ENCODE measurements around the gene MICAL1.

Gene MICAL1

GRCh38 chr6:109445382-109445781 is 10.2 kb downstream of the MICAL1 start:
- Histone ChIP-seq H3K27me3 (ENCODE audit: insufficient read depth, low read length, poor library complexity, severe bottlenecking) (no peaks in the 10 kb centered on the region), H3K9ac (ENCODE audit: low read depth, low read length, poor library complexity, severe bottlenecking) (no peak overlapping the region), H2AFZ (ENCODE audit: low read length) (no peak overlapping the region), H3K36me3 (ENCODE audit: insufficient read depth, low read length) (peaks cover 35% of the 10 kb centered on the region; the same call in 1 of the 2 replicates), H3K4me3 (ENCODE audit: low read length, poor library complexity, severe bottlenecking) (no peak overlapping the region), H3F3A (ENCODE audit: low read depth) (no peaks in the 10 kb centered on the region), H3K9me2 (replicated peaks; ENCODE audit: low read depth, low read length) (no peaks in the 10 kb centered on the region), H3K9me3 (ENCODE audit: insufficient read depth, low read depth, low read length) (no peaks in the 10 kb centered on the region), H3K79me2 (ENCODE audit: insufficient read depth, low read length) (peaks cover 32% of the 10 kb centered on the region), H3K4me2 (ENCODE audit: low read depth, low read length, poor library complexity, severe bottlenecking) (no peak overlapping the region), H3K4me1 (ENCODE audit: insufficient read depth, low read length, poor library complexity, severe bottlenecking) (peaks cover 45% of the 10 kb centered on the region), H4K20me1 (ENCODE audit: insufficient read depth, low read length, poor library complexity, severe bottlenecking) (peaks cover 5% of the 10 kb centered on the region)
- TF ChIP-seq CTCF (conservative IDR thresholded peaks at IDR 0.05; ENCODE audit: low read length) (peak; percentile 34), EZH2phosphoT487 (IDR thresholded peaks at IDR 0.05; ENCODE audit: borderline replicate concordance) (no peak)

GRCh38 chr6:109443425-109443950 is 12.1 kb downstream of the MICAL1 start:
- H3K4me3 ChIP-seq (ENCODE audit: low read length, poor library complexity, severe bottlenecking): no peak overlapping the region
- H3K4me1 ChIP-seq (ENCODE audit: insufficient read depth, low read length, poor library complexity, severe bottlenecking): peaks cover 33% of the 10 kb centered on the region
- H4K20me1 ChIP-seq (ENCODE audit: insufficient read depth, low read length, poor library complexity, severe bottlenecking): peaks cover 5% of the 10 kb centered on the region
- H3K9ac ChIP-seq (ENCODE audit: low read depth, low read length, poor library complexity, severe bottlenecking): peak overlapping the region; percentile 6
- H3K9me2 ChIP-seq (replicated peaks; ENCODE audit: low read depth, low read length): no peaks in the 10 kb centered on the region
- H2AFZ ChIP-seq (ENCODE audit: low read length): no peak overlapping the region
- H3K9me3 ChIP-seq (ENCODE audit: insufficient read depth, low read depth, low read length): no peaks in the 10 kb centered on the region
- peaks cover 35% of the 10 kb centered on the region; the same call in 1 of the 2 replicates for H3K36me3 ChIP-seq (ENCODE audit: insufficient read depth, low read length)
- H3K27me3 ChIP-seq (ENCODE audit: insufficient read depth, low read length, poor library complexity, severe bottlenecking): no peaks in the 10 kb centered on the region
- no peaks in the 10 kb centered on the region for H3F3A ChIP-seq (ENCODE audit: low read depth)
- H3K4me2 ChIP-seq (ENCODE audit: low read depth, low read length, poor library complexity, severe bottlenecking): no peak overlapping the region
- TF ChIP-seq CTCF (conservative IDR thresholded peaks at IDR 0.05; ENCODE audit: low read length) (no peak), EZH2phosphoT487 (IDR thresholded peaks at IDR 0.05; ENCODE audit: borderline replicate concordance) (no peak)
- H3K79me2 ChIP-seq (ENCODE audit: insufficient read depth, low read length): peaks cover 24% of the 10 kb centered on the region

- no peak for TF ChIP-seq EZH2phosphoT487 (IDR thresholded peaks at IDR 0.05; ENCODE audit: borderline replicate concordance)
- TF ChIP-seq CTCF (conservative IDR thresholded peaks at IDR 0.05; ENCODE audit: low read length): no peak
- H3K27me3 ChIP-seq (ENCODE audit: insufficient read depth, low read length, poor library complexity, severe bottlenecking): no peaks in the 10 kb centered on the region
- H4K20me1 ChIP-seq (ENCODE audit: insufficient read depth, low read length, poor library complexity, severe bottlenecking): peaks cover 3% of the 10 kb centered on the region
- peak overlapping the region; percentile 97 for H3K4me2 ChIP-seq (ENCODE audit: low read depth, low read length, poor library complexity, severe bottlenecking)
- no peaks in the 10 kb centered on the region for H3K9me3 ChIP-seq (ENCODE audit: insufficient read depth, low read depth, low read length)
- H3K9me2 ChIP-seq (replicated peaks; ENCODE audit: low read depth, low read length): no peaks in the 10 kb centered on the region
- peaks cover 29% of the 10 kb centered on the region for H3K4me1 ChIP-seq (ENCODE audit: insufficient read depth, low read length, poor library complexity, severe bottlenecking)
- peaks cover 35% of the 10 kb centered on the region; the same call in 1 of the 2 replicates for H3K36me3 ChIP-seq (ENCODE audit: insufficient read depth, low read length)
- peaks cover 18% of the 10 kb centered on the region for H3K79me2 ChIP-seq (ENCODE audit: insufficient read depth, low read length)
- H2AFZ ChIP-seq (ENCODE audit: low read length): no peak overlapping the region
- H3K4me3 ChIP-seq (ENCODE audit: low read length, poor library complexity, severe bottlenecking): peak overlapping the region; percentile 98
- H3K9ac ChIP-seq (ENCODE audit: low read depth, low read length, poor library complexity, severe bottlenecking): peak overlapping the region; percentile 6
- H3F3A ChIP-seq (ENCODE audit: low read depth): no peaks in the 10 kb centered on the region
Measured at GRCh38 chr6:109442393-109442924, 13.1 kb downstream of the MICAL1 start.

Measured in Loucy (cell line).